Muscle layer of duodenum (tissue), 2 donors: ENCODE data around the gene KRTAP10-3.
"Not testable (repeated sequence)": the region's sequence is repeated elsewhere in the genome, so short reads cannot be mapped to it uniquely, and the experiment has no call there.

Experiments used
- H3K27ac ChIP-seq: one replicate; pipeline ENCODE4 v1.7.0; 2013; ENCODE audit warnings: mild to moderate bottlenecking, low read length
- H3K27me3 ChIP-seq: one replicate; pipeline ENCODE4 v1.7.0; 2013; ENCODE audit warnings: low read depth, mild to moderate bottlenecking, control low read depth, low read length
- H3K36me3 ChIP-seq, 2 donors: one replicate each; pipeline ENCODE4 v1.7.0; 2013; ENCODE audit warnings: low read length in 2 of 2, control low read depth in 1 of 2, mild to moderate bottlenecking in 1 of 2; ENCODE audit not compliant: insufficient read depth in 2 of 2, control insufficient read depth in 1 of 2
- H3K4me1 ChIP-seq, 2 donors: one replicate each; pipeline ENCODE4 v1.7.0; 2013; ENCODE audit warnings: low read length in 2 of 2, mild to moderate bottlenecking in 2 of 2, control low read depth in 1 of 2, moderate library complexity in 1 of 2; ENCODE audit not compliant: insufficient read depth in 2 of 2, control insufficient read depth in 1 of 2
- H3K4me3 ChIP-seq, 2 donors: one replicate each; pipeline ENCODE4 v1.7.0; 2013; ENCODE audit warnings: low read length in 2 of 2, low read depth in 1 of 2, mild to moderate bottlenecking in 1 of 2
- H3K9me3 ChIP-seq, 2 donors: one replicate each; pipeline ENCODE4 v1.7.0; 2013; ENCODE audit warnings: low read length in 2 of 2, control low read depth in 1 of 2, mild to moderate bottlenecking in 1 of 2; ENCODE audit not compliant: control insufficient read depth in 1 of 2
- donor health status: healthy.

KRTAP10-3 gene

DNA sequence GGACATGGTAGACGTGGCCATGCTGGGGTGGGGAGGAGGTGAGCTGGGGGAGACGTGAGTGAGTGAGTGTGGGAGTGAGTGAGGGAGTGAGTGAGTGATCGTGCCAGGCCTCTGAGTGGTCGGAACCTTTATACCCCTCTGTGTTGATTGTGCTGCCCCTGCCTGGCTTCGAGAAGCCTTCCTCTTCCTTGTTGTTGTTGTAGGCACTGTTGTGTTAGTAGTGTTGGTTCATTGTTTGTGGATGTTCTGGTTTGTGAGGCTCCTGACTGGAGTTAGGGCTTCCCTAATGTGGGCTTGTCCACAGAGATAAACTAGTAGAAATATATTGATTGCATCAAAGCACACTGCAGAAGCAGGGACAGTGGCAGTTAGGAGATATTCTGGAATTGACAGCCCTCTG, at the start of gene KRTAP10-3:
KRTAP10-3 (minus strand) TSS at position 101 of the 400 bp plus-strand sequence; CDS start at position 21, 80 bp downstream.
- no peak within 1 kb of the TSS for H3K4me3 ChIP-seq
- H3K36me3 ChIP-seq, result no peaks in the 10 kb centered on the region
- H3K27ac ChIP-seq, result no peak within 1 kb of the TSS
- peaks cover 0 to 8% of the 10 kb centered on the region in 2 donors for H3K9me3 ChIP-seq
- no peaks in the 10 kb centered on the region for H3K27me3 ChIP-seq
- H3K4me1 ChIP-seq, result no peaks in the 10 kb centered on the region

DNA sequence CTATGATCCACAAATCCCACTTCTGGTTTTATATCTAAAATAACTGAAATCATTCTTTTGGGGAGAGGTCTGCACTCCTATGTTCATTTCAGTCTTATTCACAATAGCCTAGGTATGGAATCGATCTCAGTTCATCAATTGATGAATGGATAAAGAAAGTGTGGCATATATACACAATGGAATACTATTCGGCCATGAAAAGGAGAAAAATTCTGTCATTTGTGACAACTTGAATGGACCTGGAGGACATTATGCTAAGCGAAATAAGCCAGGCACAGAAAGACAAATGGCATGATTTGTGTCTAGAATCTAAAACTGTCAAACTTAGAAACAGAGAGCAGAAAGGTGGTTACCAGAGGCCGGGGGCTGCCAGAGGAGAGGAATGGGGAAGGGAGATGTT, 47.9 kb upstream of the KRTAP10-3 start:
- no peaks in the 10 kb centered on the region for H3K36me3 ChIP-seq
- no peaks in the 10 kb centered on the region for H3K27me3 ChIP-seq
- peaks cover 0 to 22% of the 10 kb centered on the region in 2 donors for H3K9me3 ChIP-seq
- H3K4me1 ChIP-seq, result no peaks in the 10 kb centered on the region
- H3K27ac ChIP-seq, result no peak overlapping the region
- H3K4me3 ChIP-seq, result no peak overlapping the region

DNA sequence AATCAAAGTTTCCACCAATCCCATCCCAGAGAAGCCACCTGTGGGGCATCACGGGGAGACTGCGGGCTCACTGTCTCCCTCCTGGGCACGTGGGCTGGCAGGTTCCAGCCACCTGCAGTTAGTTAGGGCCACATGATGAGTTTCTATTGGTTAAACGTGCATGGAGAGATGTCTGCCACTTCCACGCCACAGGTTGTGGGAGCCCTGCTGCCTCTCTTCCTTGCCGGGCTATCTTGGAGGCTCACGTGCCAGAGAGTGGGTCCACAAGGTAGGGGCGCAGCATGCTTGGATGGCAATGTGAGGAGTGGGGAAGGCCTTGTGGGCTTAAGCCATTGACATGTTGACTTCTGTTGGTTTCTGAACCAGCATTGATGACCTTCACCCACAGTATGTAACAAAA, 45.3 kb upstream of the KRTAP10-3 start:
- Histone ChIP-seq H3K27ac (no peak overlapping the region), H3K4me1 (no peaks in the 10 kb centered on the region), H3K9me3 (peaks cover 0 to 10% of the 10 kb centered on the region in 2 donors), H3K27me3 (no peaks in the 10 kb centered on the region), H3K36me3 (no peaks in the 10 kb centered on the region), H3K4me3 (no peak overlapping the region)

- H3K36me3 ChIP-seq, result no peaks in the 10 kb centered on the region
- H3K4me3 ChIP-seq, result no peak overlapping the region
- H3K27me3 ChIP-seq, result no peaks in the 10 kb centered on the region
- H3K9me3 ChIP-seq, result peaks cover 0 to 10% of the 10 kb centered on the region in 2 donors
- no peak overlapping the region for H3K27ac ChIP-seq
- no peaks in the 10 kb centered on the region for H3K4me1 ChIP-seq
These were observed 44.7 kb upstream of the KRTAP10-3 start for GRCh38 chr21:44603109-44603875.

DNA sequence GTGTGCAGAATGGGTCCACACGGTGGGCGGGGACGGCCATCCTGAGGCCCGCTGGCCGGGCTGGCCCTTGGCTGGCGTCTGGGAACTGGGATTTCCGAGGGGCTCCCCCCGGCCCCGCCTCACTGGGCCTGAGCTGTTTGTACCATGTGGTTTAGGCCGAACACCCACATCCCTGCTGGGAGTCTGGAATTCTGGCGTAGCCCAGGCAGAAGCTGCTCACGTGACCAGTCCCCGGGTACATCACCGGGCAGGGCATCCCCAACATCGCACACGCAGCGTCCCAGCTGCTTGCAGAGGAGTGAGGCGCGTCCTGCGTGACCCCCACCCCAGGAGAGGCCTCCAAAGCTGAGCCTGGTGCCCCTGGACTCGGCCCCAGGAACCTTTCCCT, 43.9 kb upstream of the KRTAP10-3 start:
- Histone ChIP-seq H3K4me3 (no peak overlapping the region), H3K36me3 (no peaks in the 10 kb centered on the region), H3K27me3 (no peaks in the 10 kb centered on the region), H3K4me1 (no peaks in the 10 kb centered on the region), H3K9me3 (peaks cover 0 to 10% of the 10 kb centered on the region in 2 donors), H3K27ac (no peak overlapping the region)

DNA sequence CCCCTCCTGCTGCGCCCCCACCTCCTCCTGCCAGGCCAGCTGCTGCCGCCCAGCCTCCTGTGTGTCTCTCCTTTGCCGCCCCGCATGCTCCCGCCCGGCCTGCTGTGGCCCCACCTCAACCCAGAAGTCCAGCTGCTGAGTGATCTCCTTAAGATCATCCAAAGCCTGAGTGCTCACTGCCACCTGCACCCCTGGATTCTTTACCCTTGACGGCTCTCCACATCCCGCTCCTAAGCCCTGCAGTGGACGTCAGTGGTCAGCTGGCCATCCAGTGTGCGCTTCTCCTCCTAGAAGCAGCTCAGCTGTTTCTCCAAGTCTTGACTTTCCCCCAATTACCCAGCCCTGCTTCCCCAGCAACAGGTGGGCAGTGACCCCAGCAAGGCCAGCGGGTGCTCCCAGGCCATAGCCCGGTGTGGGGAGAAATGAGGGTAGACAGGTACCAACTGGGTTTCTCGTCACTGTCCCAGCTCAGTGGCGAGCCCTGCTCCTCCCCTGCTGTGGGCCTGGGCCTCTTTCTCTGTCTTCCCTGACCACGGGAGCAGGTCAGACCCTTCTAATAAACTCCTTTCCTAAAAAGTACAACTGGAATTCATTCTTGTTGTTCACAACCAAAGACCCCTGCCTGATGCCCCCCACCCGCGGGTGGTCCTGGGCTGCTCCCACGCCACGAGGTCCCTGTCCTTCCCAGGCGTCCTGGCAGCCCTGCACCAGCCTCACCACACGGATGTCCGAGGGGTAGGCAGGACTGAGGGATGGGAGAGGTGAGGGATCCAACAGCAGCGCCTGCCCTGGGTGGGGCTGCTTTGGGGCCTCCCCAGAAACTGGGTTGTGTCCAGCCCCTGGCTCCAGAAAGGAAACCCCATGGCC, 43.2 kb upstream of the KRTAP10-3 start:
- Histone ChIP-seq H3K4me1 (no peaks in the 10 kb centered on the region), H3K27me3 (no peaks in the 10 kb centered on the region), H3K4me3 (no peak overlapping the region), H3K9me3 (peaks cover 0 to 10% of the 10 kb centered on the region in 2 donors), H3K27ac (no peak overlapping the region), H3K36me3 (no peaks in the 10 kb centered on the region)

GRCh38 chr21:44601091-44601490, 42.5 kb upstream of the KRTAP10-3 start:
- not testable (repeated sequence) for H3K36me3 ChIP-seq, H3K4me1 ChIP-seq, H3K9me3 ChIP-seq, H3K4me3 ChIP-seq, H3K27me3 ChIP-seq, H3K27ac ChIP-seq

- H3K27me3 ChIP-seq, H3K9me3 ChIP-seq, H3K36me3 ChIP-seq, H3K4me3 ChIP-seq, H3K27ac ChIP-seq, H3K4me1 ChIP-seq: not testable (repeated sequence)
These were observed 41.8 kb upstream of the KRTAP10-3 start, which contains the start of gene KRTAP10-7 for GRCh38 chr21:44600118-44600978. KRTAP10-7 (plus strand) TSS chr21:44600597; CDS start chr21:44600622, 25 bp downstream.

DNA sequence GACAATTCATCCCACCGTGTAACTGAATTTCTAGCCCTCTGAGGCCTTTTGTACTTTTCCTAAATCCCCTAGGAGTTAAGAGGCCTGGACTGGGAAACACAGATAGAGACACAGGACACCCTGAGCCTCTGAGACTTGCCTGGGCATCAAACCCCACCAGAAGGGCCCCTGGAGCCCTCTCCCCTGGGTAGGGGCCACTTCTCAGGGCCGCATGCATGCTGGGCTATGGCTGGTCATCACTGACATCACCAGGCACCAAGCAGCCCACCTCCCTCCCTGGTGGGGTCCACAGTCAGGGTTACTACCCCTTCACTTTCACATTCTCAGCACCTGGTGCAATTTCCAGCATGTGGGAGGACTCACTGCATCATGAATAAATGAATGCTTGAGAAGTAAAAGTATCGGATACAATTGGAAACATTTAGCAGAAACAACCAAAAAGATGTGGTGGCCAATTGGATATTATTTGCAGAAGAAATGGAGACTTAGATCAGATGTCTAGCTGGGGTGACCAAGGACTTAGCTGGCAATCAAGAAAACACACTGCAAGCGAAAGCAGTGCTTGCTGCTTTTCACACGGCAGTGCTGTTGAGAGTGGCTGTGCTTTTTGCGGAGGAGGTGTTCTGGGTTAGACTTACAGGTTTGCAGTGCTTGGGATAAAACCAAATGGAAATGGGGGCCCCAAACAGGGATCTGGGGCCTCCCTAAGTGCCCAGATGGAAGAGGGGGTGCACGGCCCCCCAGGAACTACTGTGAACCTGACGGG, 40.9 kb upstream of the KRTAP10-3 start:
- Histone ChIP-seq H3K9me3 (peaks cover 0 to 7% of the 10 kb centered on the region in 2 donors), H3K36me3 (no peaks in the 10 kb centered on the region), H3K27ac (no peak overlapping the region), H3K4me3 (no peak overlapping the region), H3K27me3 (no peaks in the 10 kb centered on the region), H3K4me1 (no peaks in the 10 kb centered on the region)

GRCh38 chr21:44598061-44598460, 39.5 kb upstream of the KRTAP10-3 start:
- Histone ChIP-seq H3K9me3 (peaks cover 0 to 2% of the 10 kb centered on the region in 2 donors), H3K4me3 (no peak overlapping the region), H3K27me3 (no peaks in the 10 kb centered on the region), H3K36me3 (no peaks in the 10 kb centered on the region), H3K4me1 (no peaks in the 10 kb centered on the region), H3K27ac (no peak overlapping the region)
